Keratinocyte (primary cell): Measurements from ENCODE around the gene HES2. TPM values are rescaled to one million over a fixed set of nuclear protein-coding genes. Genes with fewer than 3 reads are reported as not detected.

ENCODE experiments used
- DNase-seq: peaks from one replicate; pipeline ENCODE4 v3.0.0-alpha.2; 2011; ENCODE audit warnings: low read depth, missing footprints, low spot score
- FAIRE-seq: peaks from 2 replicates; lab custom pipeline; 2011; peaks lifted over from hg19 to GRCh38; lab: Jason Lieb, UNC
- H2AFZ ChIP-seq: 2 replicates; pipeline ENCODE4 v1.6.0; 2012; ENCODE audit warnings: low read length, control low read depth, inconsistent platforms; ENCODE audit not compliant: control insufficient read depth
- H3K27ac ChIP-seq: 2 replicates; pipeline ENCODE4 v1.5.1; 2011; ENCODE audit warnings: low read length; ENCODE audit not compliant: control insufficient read depth, insufficient read depth
- H3K27me3 ChIP-seq: 3 replicates; pipeline ENCODE4 v1.6.0; 2011; ENCODE audit warnings: low read length; ENCODE audit not compliant: control insufficient read depth, insufficient read depth; ENCODE audit errors: extremely low read depth
- H3K36me3 ChIP-seq, 2 experiments: 2 replicates in 1 of 2; 3 replicates in 1 of 2; pipeline ENCODE4 v1.5.1; 2011; ENCODE audit warnings: low read length in 2 of 2, mild to moderate bottlenecking in 1 of 2; ENCODE audit not compliant: control insufficient read depth in 2 of 2, insufficient read depth in 2 of 2; ENCODE audit errors: extremely low read depth in 1 of 2
- H3K4me1 ChIP-seq: 3 replicates; pipeline ENCODE4 v1.5.1; 2011; ENCODE audit warnings: low read length; ENCODE audit not compliant: control insufficient read depth, insufficient read depth; ENCODE audit errors: extremely low read depth
- H3K4me2 ChIP-seq: 3 replicates; pipeline ENCODE4 v1.6.0; 2011; ENCODE audit warnings: low read depth, low read length; ENCODE audit not compliant: control insufficient read depth, insufficient read depth; ENCODE audit errors: extremely low read depth
- H3K4me3 ChIP-seq, 3 experiments: fragments of 200-600 bp in 1 of 3; sonication (generic) in 1 of 3; 2 replicates in 2 of 3; 3 replicates in 1 of 3; pipeline ENCODE4 v1.5.1; 2011 to 2016; ENCODE audit warnings: low read length in 3 of 3, mild to moderate bottlenecking in 3 of 3, control low read depth in 2 of 3, inconsistent platforms in 1 of 3, low read depth in 1 of 3, mixed read lengths in 1 of 3, mixed run types in 1 of 3, moderate library complexity in 1 of 3; ENCODE audit not compliant: control insufficient read depth in 2 of 3, insufficient read depth in 2 of 3; ENCODE audit errors: extremely low read depth in 1 of 3
- H3K79me2 ChIP-seq: 2 replicates; pipeline ENCODE4 v1.6.0; 2012; ENCODE audit warnings: low read length; ENCODE audit not compliant: control insufficient read depth, insufficient read depth
- H3K9ac ChIP-seq: 3 replicates; pipeline ENCODE4 v1.6.0; 2011; ENCODE audit warnings: low read length; ENCODE audit not compliant: control insufficient read depth, insufficient read depth; ENCODE audit errors: extremely low read depth
- H3K9me1 ChIP-seq: 3 replicates; pipeline ENCODE4 v1.6.0; 2011; ENCODE audit warnings: low read length; ENCODE audit not compliant: control insufficient read depth, insufficient read depth; ENCODE audit errors: extremely low read depth
- H3K9me3 ChIP-seq: 2 replicates; pipeline ENCODE4 v1.5.1; 2012; ENCODE audit warnings: low read depth, low read length; ENCODE audit not compliant: control insufficient read depth
- H4K20me1 ChIP-seq: 3 replicates; pipeline ENCODE4 v1.6.0; 2011; ENCODE audit warnings: low read length; ENCODE audit not compliant: control insufficient read depth, insufficient read depth; ENCODE audit errors: extremely low read depth
- EZH2 ChIP-seq: IDR thresholded peaks from one replicate; pipeline ENCODE4 v1.6.1; 2012; ENCODE audit warnings: inconsistent platforms, mild to moderate bottlenecking, low read length, moderate library complexity
- dilution Hi-C: fragments of 300-500 bp; cut with MboI; formaldehyde crosslinking; loops from one replicate; pipeline ENCODE4 v1.7.0; 2020; ENCODE audit warnings: low sequenced_read_pairs; ENCODE audit not compliant: extremely low pct_ligation_motif_present
- polyA plus RNA-seq, 5 experiments: library from polyadenylated mRNA; depleted of rRNA in 3 of 5; stranded (reverse) in 3 of 5; stranded (forward) in 1 of 5; unstranded in 1 of 5; fragments of >200 nt; gene quantifications; 1 replicate in 1 of 5; 2 replicates in 3 of 5; 3 replicates in 1 of 5; pipeline versions ENCODE4 v1.2.1 to v1.2.3, GENCODE V29; 2011 to 2012; ENCODE audit warnings: missing spikeins in 2 of 5, low read depth in 1 of 5, low replicate concordance in 1 of 5
- TF ChIP-seq, protein P1 (sequence below), 3 experiments: IDR thresholded peaks in 1 of 3; conservative IDR thresholded peaks in 1 of 3; optimal IDR thresholded peaks in 1 of 3; 2 replicates in 2 of 3; 3 replicates in 1 of 3; pipeline versions ENCODE3 to v1.5.1; 2011; ENCODE audit warnings: low read length in 3 of 3, mild to moderate bottlenecking in 3 of 3, moderate library complexity in 2 of 3, control low read depth in 1 of 3, inconsistent platforms in 1 of 3; ENCODE audit not compliant: insufficient read depth in 2 of 3; ENCODE audit errors: extremely low read depth in 1 of 3

The HES2 gene
- polyA plus RNA-seq, 1 donor (not counting 4 experiments of a cell fraction or from before 2014, with no cell fraction given), result 30.1 TPM

GRCh38 chr1:6460301-6461050, 40.8 kb upstream of the HES2 start:
- Histone ChIP-seq H3K4me1 (no peaks in the 10 kb centered on the region), H2AFZ (no peak overlapping the region), H3K4me2 (no peak overlapping the region), H3K79me2 (no peaks in the 10 kb centered on the region), H3K27ac (no peak overlapping the region), H3K4me3 (no peak overlapping the region), H3K36me3 (peaks cover 24 to 29% of the 10 kb centered on the region in 2 experiments), H3K9me1 (no peaks in the 10 kb centered on the region), H3K9ac (no peak overlapping the region), H3K27me3 (peaks cover 6% of the 10 kb centered on the region), H4K20me1 (no peaks in the 10 kb centered on the region), H3K9me3 (no peaks in the 10 kb centered on the region)
- TF ChIP-seq, protein P1, sequence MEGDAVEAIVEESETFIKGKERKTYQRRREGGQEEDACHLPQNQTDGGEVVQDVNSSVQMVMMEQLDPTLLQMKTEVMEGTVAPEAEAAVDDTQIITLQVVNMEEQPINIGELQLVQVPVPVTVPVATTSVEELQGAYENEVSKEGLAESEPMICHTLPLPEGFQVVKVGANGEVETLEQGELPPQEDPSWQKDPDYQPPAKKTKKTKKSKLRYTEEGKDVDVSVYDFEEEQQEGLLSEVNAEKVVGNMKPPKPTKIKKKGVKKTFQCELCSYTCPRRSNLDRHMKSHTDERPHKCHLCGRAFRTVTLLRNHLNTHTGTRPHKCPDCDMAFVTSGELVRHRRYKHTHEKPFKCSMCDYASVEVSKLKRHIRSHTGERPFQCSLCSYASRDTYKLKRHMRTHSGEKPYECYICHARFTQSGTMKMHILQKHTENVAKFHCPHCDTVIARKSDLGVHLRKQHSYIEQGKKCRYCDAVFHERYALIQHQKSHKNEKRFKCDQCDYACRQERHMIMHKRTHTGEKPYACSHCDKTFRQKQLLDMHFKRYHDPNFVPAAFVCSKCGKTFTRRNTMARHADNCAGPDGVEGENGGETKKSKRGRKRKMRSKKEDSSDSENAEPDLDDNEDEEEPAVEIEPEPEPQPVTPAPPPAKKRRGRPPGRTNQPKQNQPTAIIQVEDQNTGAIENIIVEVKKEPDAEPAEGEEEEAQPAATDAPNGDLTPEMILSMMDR (optimal IDR thresholded peaks at IDR 0.05 in 1 of 3, IDR thresholded peaks at IDR 0.05 in 1 of 3, conservative IDR thresholded peaks at IDR 0.05 in 1 of 3; ENCODE audit: extremely low read depth in 1 of 3, insufficient read depth in 2 of 3, low read length in 3 of 3), result no peak
- TF ChIP-seq EZH2, result no peak
- FAIRE-seq, result no peak
- no peak for DNase-seq
- dilution Hi-C loops, result no loop called here

- no peak overlapping the region for H3K4me2 ChIP-seq
- no peaks in the 10 kb centered on the region for H3K79me2 ChIP-seq
- dilution Hi-C loops, result no loop called here
- H3K4me3 ChIP-seq, result no peak overlapping the region
- peaks cover 12% of the 10 kb centered on the region for H3K27me3 ChIP-seq
- DNase-seq, result no peak
- FAIRE-seq, result no peak
- no peak overlapping the region for H2AFZ ChIP-seq
- TF ChIP-seq EZH2, result no peak
- TF ChIP-seq, protein P1 (optimal IDR thresholded peaks at IDR 0.05 in 1 of 3, IDR thresholded peaks at IDR 0.05 in 1 of 3, conservative IDR thresholded peaks at IDR 0.05 in 1 of 3; ENCODE audit: extremely low read depth in 1 of 3, insufficient read depth in 2 of 3, low read length in 3 of 3), result no peak
- no peaks in the 10 kb centered on the region for H3K9me1 ChIP-seq
- no peaks in the 10 kb centered on the region for H4K20me1 ChIP-seq
- H3K27ac ChIP-seq, result no peak overlapping the region
- no peak overlapping the region for H3K9ac ChIP-seq
- no peaks in the 10 kb centered on the region for H3K9me3 ChIP-seq
- peaks cover 24 to 27% of the 10 kb centered on the region in 2 experiments for H3K36me3 ChIP-seq
- no peaks in the 10 kb centered on the region for H3K4me1 ChIP-seq
Measured at GRCh38 chr1:6459850-6460265, 40.1 kb upstream of the HES2 start.
